ENCODE results near the gene FAN1. TPM values are rescaled to one million over a fixed set of nuclear protein-coding genes. Genes with fewer than 3 reads are reported as not detected.
A peak's percentile ranks its signal among the peaks of the same experiment; 100 is the strongest.

The FAN1 gene
- total and polyA plus RNA-seq, 2 donors from 2014 or later, result 11.4 to 23.7 TPM

DNA sequence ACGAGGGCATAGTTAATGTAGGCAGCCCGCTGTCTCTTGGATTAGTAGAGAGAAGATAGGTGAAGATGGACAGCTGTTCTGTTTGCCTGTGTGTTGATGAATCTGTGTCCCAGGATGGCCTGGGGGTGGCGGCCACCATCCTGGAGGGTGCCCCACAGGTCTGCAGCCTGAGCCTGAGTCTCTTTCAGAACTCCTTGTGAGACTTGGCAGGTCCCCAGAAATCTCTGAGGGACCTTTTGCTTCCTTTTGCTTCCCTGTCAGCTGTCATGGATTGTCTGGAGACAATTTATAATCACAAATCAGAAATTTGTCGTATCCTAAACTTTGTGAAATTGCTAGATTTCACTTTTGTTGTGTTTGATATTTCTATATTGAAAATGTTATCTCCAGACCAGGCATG lies 17.4 kb downstream of the FAN1 start:
- intact Hi-C loops (cut with DNase I), result no loop called here
- no peak overlapping the region for H3K4me3 ChIP-seq (ENCODE audit: low read length in 3 of 3)

DNA sequence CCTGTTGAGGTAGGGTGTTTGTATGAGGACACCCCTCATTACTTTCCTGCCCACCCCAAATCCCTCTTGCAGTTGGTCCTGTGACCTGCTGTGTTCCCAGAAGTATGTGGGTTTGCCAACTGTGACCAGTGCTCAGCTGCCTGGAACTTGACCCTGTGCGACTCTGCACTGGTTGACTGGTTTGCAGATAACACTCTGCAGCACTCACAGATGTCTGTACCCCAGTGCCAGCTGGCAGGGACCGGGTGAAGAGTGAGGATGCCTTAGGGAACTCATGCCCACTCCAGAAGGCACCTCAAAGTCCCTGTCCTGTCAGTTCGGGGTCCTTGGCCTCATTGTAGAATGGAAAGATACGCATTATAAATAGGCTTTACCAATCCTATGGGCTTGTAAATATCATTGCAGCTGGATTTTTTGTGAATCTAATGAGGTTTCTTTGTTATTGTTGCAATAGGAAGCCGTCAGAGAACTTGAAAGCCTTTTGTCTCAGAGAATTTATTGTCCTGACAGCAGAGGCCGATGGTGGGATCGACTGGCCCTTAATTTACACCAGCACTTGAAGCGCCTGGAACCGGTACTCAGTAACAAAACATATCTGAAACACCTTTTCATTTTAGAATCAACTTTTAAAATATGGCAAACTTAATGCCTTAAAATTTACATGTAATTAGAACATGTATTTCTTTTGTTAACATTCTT lies 18.2 kb downstream of the FAN1 start:
- H3K4me3 ChIP-seq (ENCODE audit: low read length in 3 of 3), result no peak overlapping the region
- no peaks in the 10 kb centered on the region for H3K27me3 ChIP-seq (ENCODE audit: control insufficient read depth, insufficient read depth, low read length)
- H3K9me3 ChIP-seq (ENCODE audit: control insufficient read depth in 2 of 3, insufficient read depth in 1 of 3, low read length in 3 of 3), result no peaks in the 10 kb centered on the region
- peak overlapping the region; percentile 82 to 86 for H3K27ac ChIP-seq (ENCODE audit: low read depth in 2 of 2, low read length in 2 of 2)
- TF ChIP-seq, protein P1, sequence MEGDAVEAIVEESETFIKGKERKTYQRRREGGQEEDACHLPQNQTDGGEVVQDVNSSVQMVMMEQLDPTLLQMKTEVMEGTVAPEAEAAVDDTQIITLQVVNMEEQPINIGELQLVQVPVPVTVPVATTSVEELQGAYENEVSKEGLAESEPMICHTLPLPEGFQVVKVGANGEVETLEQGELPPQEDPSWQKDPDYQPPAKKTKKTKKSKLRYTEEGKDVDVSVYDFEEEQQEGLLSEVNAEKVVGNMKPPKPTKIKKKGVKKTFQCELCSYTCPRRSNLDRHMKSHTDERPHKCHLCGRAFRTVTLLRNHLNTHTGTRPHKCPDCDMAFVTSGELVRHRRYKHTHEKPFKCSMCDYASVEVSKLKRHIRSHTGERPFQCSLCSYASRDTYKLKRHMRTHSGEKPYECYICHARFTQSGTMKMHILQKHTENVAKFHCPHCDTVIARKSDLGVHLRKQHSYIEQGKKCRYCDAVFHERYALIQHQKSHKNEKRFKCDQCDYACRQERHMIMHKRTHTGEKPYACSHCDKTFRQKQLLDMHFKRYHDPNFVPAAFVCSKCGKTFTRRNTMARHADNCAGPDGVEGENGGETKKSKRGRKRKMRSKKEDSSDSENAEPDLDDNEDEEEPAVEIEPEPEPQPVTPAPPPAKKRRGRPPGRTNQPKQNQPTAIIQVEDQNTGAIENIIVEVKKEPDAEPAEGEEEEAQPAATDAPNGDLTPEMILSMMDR (IDR thresholded peaks at IDR 0.05; ENCODE audit: borderline replicate concordance, extremely low read depth, insufficient read depth), result no peak
- intact Hi-C loops (cut with DNase I), result no loop called here
- no peak for FAIRE-seq
- peak overlapping the region in 1 of 3 donors; percentile 46 for H3K9ac ChIP-seq (ENCODE audit: low read length in 3 of 3)
- peak in 4 of 5 donors; percentile 74 to 87 (median 83) for DNase-seq
- peaks cover 6 to 61% (median 12%) of the 10 kb centered on the region in 3 donors for H3K36me3 ChIP-seq (ENCODE audit: control insufficient read depth in 2 of 3, insufficient read depth in 3 of 3, low read length in 3 of 3)
- H3K4me1 ChIP-seq (ENCODE audit: control insufficient read depth in 2 of 3, insufficient read depth in 2 of 3, low read depth in 1 of 3, low read length in 3 of 3), result peaks cover 7 to 28% (median 25%) of the 10 kb centered on the region in 3 donors

More for the DNA sequence above, 17.4 kb downstream of the FAN1 start:
- H3K36me3 ChIP-seq (ENCODE audit: control insufficient read depth in 2 of 3, insufficient read depth in 3 of 3, low read length in 3 of 3), result peaks cover 6 to 61% (median 12%) of the 10 kb centered on the region in 3 donors
- peak overlapping the region; percentile 82 to 86 for H3K27ac ChIP-seq (ENCODE audit: low read depth in 2 of 2, low read length in 2 of 2)
- peaks cover 7 to 28% (median 25%) of the 10 kb centered on the region in 3 donors for H3K4me1 ChIP-seq (ENCODE audit: control insufficient read depth in 2 of 3, insufficient read depth in 2 of 3, low read depth in 1 of 3, low read length in 3 of 3)
- TF ChIP-seq, protein P1 (IDR thresholded peaks at IDR 0.05; ENCODE audit: borderline replicate concordance, extremely low read depth, insufficient read depth), result no peak
- no peaks in the 10 kb centered on the region for H3K9me3 ChIP-seq (ENCODE audit: control insufficient read depth in 2 of 3, insufficient read depth in 1 of 3, low read length in 3 of 3)
- H3K9ac ChIP-seq (ENCODE audit: low read length in 3 of 3), result peak overlapping the region in 1 of 3 donors; percentile 46
- no peak for DNase-seq
- no peak for FAIRE-seq
- H3K27me3 ChIP-seq (ENCODE audit: control insufficient read depth, insufficient read depth, low read length), result no peaks in the 10 kb centered on the region

DNA sequence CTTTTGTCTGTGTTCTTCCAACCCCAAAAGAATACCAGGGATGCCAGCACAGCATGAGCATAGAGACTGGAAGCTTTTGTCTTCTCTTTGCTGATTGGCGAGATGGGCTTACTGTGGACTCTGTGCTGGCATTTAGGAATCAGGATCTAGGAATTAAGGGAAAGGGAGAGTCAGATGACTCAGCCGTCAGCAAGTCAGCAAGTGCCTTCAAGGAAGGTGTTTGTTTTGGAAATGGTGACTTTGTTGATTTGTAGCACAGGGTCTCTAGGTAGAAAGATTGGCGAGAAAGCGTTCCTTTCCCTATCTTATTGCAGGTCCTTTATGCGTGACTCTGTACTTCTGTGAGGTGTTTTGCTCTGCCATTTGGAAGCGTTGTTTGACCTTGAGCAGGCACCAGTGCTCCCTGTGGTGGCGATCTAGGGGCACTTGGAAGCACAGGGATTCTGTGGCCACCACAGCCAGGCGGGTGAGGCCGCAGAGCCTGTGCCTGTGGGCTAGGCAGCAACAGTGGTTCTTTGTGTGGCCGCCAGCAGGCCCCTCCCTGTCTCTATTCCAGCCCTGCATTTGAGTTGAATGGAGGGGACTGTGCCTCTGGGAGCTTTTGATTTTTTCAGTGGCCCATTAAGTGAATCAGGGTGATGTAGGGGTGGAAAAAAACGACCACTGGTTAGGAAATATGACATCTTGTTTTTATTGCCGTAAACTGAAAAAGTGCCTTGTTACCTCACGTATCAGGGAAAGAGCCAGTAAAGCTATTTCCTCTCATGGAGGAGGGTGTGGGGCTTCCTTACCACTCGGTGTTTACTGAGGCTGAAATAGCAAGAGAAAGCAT lies 19.0 kb downstream of the FAN1 start:
- peak overlapping the region in 1 of 3 donors; percentile 46 for H3K9ac ChIP-seq (ENCODE audit: low read length in 3 of 3)
- intact Hi-C loops (cut with DNase I), result no loop called here

More for the DNA sequence above, 19.0 kb downstream of the FAN1 start:
- H3K4me3 ChIP-seq (ENCODE audit: low read length in 3 of 3), result no peak overlapping the region
- no peaks in the 10 kb centered on the region for H3K9me3 ChIP-seq (ENCODE audit: control insufficient read depth in 2 of 3, insufficient read depth in 1 of 3, low read length in 3 of 3)
- peak overlapping the region; percentile 82 to 86 for H3K27ac ChIP-seq (ENCODE audit: low read depth in 2 of 2, low read length in 2 of 2)
- no peaks in the 10 kb centered on the region for H3K27me3 ChIP-seq (ENCODE audit: control insufficient read depth, insufficient read depth, low read length)
- DNase-seq, result peak in 4 of 5 donors; percentile 35 to 78 (median 42)
- peaks cover 6 to 62% (median 19%) of the 10 kb centered on the region in 3 donors for H3K36me3 ChIP-seq (ENCODE audit: control insufficient read depth in 2 of 3, insufficient read depth in 3 of 3, low read length in 3 of 3)
- TF ChIP-seq, protein P1 (IDR thresholded peaks at IDR 0.05; ENCODE audit: borderline replicate concordance, extremely low read depth, insufficient read depth), result no peak
- H3K4me1 ChIP-seq (ENCODE audit: control insufficient read depth in 2 of 3, insufficient read depth in 2 of 3, low read depth in 1 of 3, low read length in 3 of 3), result peaks cover 7 to 28% (median 25%) of the 10 kb centered on the region in 3 donors
- FAIRE-seq, result no peak

Measured in kidney (tissue), 14 donors.